SJSA1 (cell line): ENCODE data around the gene OR8B2. TPM values are rescaled to one million over a fixed set of nuclear protein-coding genes. Genes with fewer than 3 reads are reported as not detected.
"Not testable (repeated sequence)": the region's sequence is repeated elsewhere in the genome, so short reads cannot be mapped to it uniquely, and the experiment has no call there.

ENCODE experiments used
- DNase-seq, 2 experiments: peaks; one replicate each; pipeline ENCODE4 v3.0.0-alpha.2; 2015 to 2020; ENCODE audit warnings: low spot score in 2 of 2, low read depth in 1 of 2
- H3K27ac ChIP-seq: fragments of 250-450 bp; sonication (Bioruptor Pico); 2 replicates; pipeline ENCODE4 v1.5.1; 2020; ENCODE audit warnings: mild to moderate bottlenecking, moderate library complexity
- H3K27me3 ChIP-seq: fragments of 250-450 bp; sonication (Bioruptor Pico); replicated peaks from 2 replicates; pipeline ENCODE4 v1.5.1; 2020; ENCODE audit warnings: mild to moderate bottlenecking, moderate library complexity
- H3K36me3 ChIP-seq: fragments of 250-450 bp; sonication (Bioruptor Pico); 2 replicates; pipeline ENCODE4 v1.5.1; 2020; ENCODE audit warnings: mild to moderate bottlenecking
- H3K4me1 ChIP-seq: fragments of 250-450 bp; sonication (Bioruptor Pico); replicated peaks from 2 replicates; pipeline ENCODE4 v1.6.1; 2021; ENCODE audit warnings: mild to moderate bottlenecking
- H3K4me3 ChIP-seq: fragments of 250-450 bp; sonication (Bioruptor Pico); 2 replicates; pipeline ENCODE4 v1.5.1; 2020; ENCODE audit warnings: mild to moderate bottlenecking
- H3K9me3 ChIP-seq: fragments of 250-450 bp; sonication (Bioruptor Pico); replicated peaks from 2 replicates; pipeline ENCODE4 v1.5.1; 2020; ENCODE audit warnings: mild to moderate bottlenecking
- total RNA-seq: library from RNA; depleted of rRNA; stranded (reverse); fragments of >200 nt; shearing (Covaris generic); gene quantifications from 2 replicates; pipeline ENCODE4 v1.2.3, GENCODE V29; 2014; rRNA removed

The OR8B2 gene
- total RNA-seq, result not detected in 2 replicates

DNA sequence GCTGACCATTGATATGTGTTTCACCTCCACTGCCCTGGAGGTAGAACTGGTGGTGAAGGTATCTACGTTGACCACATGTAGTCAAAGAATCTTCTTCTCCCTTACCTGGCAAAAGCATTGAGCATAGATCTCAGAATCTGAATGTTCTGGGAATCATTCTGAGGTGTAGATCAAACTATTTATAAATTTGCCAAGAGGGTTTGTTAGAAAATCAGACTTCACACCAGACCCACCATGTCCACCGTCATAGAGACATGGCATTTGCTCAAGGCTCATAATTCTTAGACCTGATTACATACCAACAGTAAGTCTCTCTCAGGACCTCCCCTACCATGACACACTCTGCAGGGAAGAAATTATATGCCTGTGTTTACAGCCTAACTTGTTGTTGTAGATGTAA, at the start of gene OR8B2:
TSS of gene OR8B2 (minus strand) at position 101 of the 400 bp plus-strand sequence. CDS start 1,156 bp downstream, outside the sequence.
- no peak within 1 kb of the TSS for H3K27ac ChIP-seq
- no peak within 1 kb of the TSS for H3K4me3 ChIP-seq
- H3K36me3 ChIP-seq, result no peaks in the 10 kb centered on the region
- H3K27me3 ChIP-seq, result no peaks in the 10 kb centered on the region
- H3K9me3 ChIP-seq, result no peaks in the 10 kb centered on the region
- no peaks in the 10 kb centered on the region for H3K4me1 ChIP-seq
- DNase-seq, result no peak

GRCh38 chr11:124429599-124429998, 45.3 kb upstream of the OR8B2 start:
- H3K27ac ChIP-seq, result no peak overlapping the region
- no peaks in the 10 kb centered on the region for H3K4me1 ChIP-seq
- H3K4me3 ChIP-seq, result no peak overlapping the region
- H3K9me3 ChIP-seq, result no peaks in the 10 kb centered on the region
- no peaks in the 10 kb centered on the region for H3K36me3 ChIP-seq
- H3K27me3 ChIP-seq, result no peaks in the 10 kb centered on the region
- no peak for DNase-seq

GRCh38 chr11:124424384-124424921, 40.2 kb upstream of the OR8B2 start, which contains the start of gene OR8B4:
TSS of gene OR8B4 (minus strand) at chr11:124424871. CDS start at chr11:124424871, 0 bp downstream.
- Histone ChIP-seq H3K9me3 (no peaks in the 10 kb centered on the region), H3K27me3 (no peaks in the 10 kb centered on the region), H3K4me3 (no peak within 1 kb of the TSS), H3K36me3 (no peaks in the 10 kb centered on the region), H3K27ac (no peak within 1 kb of the TSS), H3K4me1 (no peaks in the 10 kb centered on the region)
- no peak for DNase-seq

DNA sequence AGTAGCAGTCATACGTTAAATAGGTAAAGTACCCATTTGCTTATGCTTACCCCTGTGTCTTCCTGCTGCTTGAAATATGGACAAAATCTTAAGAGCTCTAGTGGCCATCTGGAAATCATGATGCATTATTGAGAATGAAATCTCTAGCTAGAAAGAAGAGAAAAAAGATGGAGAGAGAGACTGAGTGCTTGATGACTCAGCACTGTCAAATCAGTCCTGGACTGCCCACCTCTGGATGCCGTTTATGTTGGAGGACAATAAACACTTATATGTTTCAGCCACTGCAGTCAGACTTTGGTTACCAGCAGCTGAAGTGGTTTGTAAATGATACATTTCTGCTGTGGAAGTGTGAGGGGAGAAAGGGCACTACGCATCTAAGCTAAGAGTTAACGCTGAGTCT, 36.7 kb upstream of the OR8B2 start:
- Histone ChIP-seq H3K9me3 (no peaks in the 10 kb centered on the region), H3K4me1 (no peaks in the 10 kb centered on the region), H3K27ac (no peak overlapping the region), H3K4me3 (no peak overlapping the region), H3K27me3 (no peaks in the 10 kb centered on the region), H3K36me3 (no peaks in the 10 kb centered on the region)
- DNase-seq, result no peak

GRCh38 chr11:124415356-124415923, 31.1 kb upstream of the OR8B2 start:
- no peak overlapping the region for H3K4me3 ChIP-seq
- no peaks in the 10 kb centered on the region for H3K4me1 ChIP-seq
- H3K27ac ChIP-seq, result no peak overlapping the region
- H3K36me3 ChIP-seq, result no peaks in the 10 kb centered on the region
- no peak for DNase-seq
- no peaks in the 10 kb centered on the region for H3K27me3 ChIP-seq
- no peaks in the 10 kb centered on the region for H3K9me3 ChIP-seq

DNA sequence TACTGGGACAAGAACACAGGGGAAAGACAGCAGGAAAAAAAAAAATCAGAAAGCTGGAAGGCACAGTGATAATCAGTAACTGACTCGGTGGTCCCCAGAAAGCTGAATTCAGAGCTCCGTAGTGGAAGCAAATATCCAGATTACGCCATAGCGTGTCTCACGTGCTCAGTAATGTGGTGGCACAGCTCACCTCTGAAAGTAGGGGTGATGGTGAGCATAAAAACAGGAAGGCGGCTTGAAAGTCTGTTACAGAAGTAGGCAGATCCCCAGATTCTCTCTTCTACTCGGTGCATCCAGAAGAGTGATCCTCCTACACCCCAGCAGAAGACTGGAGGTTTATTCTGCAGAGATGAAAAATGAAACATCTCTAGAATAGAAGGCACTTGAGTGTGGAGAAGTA, 25.6 kb upstream of the OR8B2 start:
- no peaks in the 10 kb centered on the region for H3K36me3 ChIP-seq
- H3K27me3 ChIP-seq, result no peaks in the 10 kb centered on the region
- H3K4me1 ChIP-seq, result 0 out of 2 replicates have a peak, but pooled peaks cover 3% of the 10 kb centered on the region
- no peak overlapping the region for H3K27ac ChIP-seq
- no peaks in the 10 kb centered on the region for H3K9me3 ChIP-seq
- no peak for DNase-seq
- no peak overlapping the region for H3K4me3 ChIP-seq

DNA sequence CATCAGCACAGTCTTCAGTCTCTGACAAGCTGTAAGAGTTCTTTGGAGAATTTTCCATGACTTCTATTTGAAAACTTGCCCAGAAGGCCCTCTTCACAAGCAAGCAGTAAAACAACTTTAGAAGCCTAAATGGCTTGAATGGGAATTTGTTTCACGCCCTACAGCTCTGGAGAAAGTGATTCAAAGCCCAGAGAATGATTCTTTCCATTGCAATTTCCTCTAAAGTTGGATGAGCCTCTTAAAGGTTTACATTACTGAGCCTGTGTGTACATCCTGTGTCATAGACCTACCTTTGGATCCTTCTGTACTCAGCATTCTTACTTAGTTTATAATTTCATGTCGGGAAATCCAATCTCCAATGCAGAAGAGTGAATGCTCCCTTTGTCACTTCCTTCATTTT, 21.3 kb upstream of the OR8B2 start:
- no peak for DNase-seq
- Histone ChIP-seq H3K27me3 (no peaks in the 10 kb centered on the region), H3K36me3 (no peaks in the 10 kb centered on the region), H3K4me1 (0 out of 2 replicates have a peak, but pooled peaks cover 3% of the 10 kb centered on the region), H3K9me3 (no peaks in the 10 kb centered on the region), H3K4me3 (no peak overlapping the region), H3K27ac (no peak overlapping the region)

- not testable (repeated sequence) for H3K4me3 ChIP-seq, H3K27me3 ChIP-seq, H3K27ac ChIP-seq, DNase-seq, H3K36me3 ChIP-seq, H3K9me3 ChIP-seq, H3K4me1 ChIP-seq
Observed at GRCh38 chr11:124403186-124403585, 18.9 kb upstream of the OR8B2 start.

GRCh38 chr11:124402326-124402922, 18.1 kb upstream of the OR8B2 start:
- H3K9me3 ChIP-seq, result no peaks in the 10 kb centered on the region
- DNase-seq, result peak; percentile 34 to 71
- H3K27me3 ChIP-seq, result no peaks in the 10 kb centered on the region
- H3K27ac ChIP-seq, result no peak overlapping the region
- H3K4me1 ChIP-seq, result 0 out of 2 replicates have a peak, but pooled peaks cover 3% of the 10 kb centered on the region
- H3K4me3 ChIP-seq, result no peak overlapping the region
- no peaks in the 10 kb centered on the region for H3K36me3 ChIP-seq

GRCh38 chr11:124398924-124399323, 14.6 kb upstream of the OR8B2 start, which contains the start of gene OR8B3:
TSS of gene OR8B3 (minus strand) at chr11:124399024. CDS start at chr11:124397351, 1,673 bp downstream.
- Histone ChIP-seq H3K36me3 (no peaks in the 10 kb centered on the region), H3K4me3 (no peak within 1 kb of the TSS), H3K9me3 (no peaks in the 10 kb centered on the region), H3K4me1 (no peaks in the 10 kb centered on the region), H3K27ac (no peak within 1 kb of the TSS), H3K27me3 (no peaks in the 10 kb centered on the region)
- DNase-seq, result no peak

DNA sequence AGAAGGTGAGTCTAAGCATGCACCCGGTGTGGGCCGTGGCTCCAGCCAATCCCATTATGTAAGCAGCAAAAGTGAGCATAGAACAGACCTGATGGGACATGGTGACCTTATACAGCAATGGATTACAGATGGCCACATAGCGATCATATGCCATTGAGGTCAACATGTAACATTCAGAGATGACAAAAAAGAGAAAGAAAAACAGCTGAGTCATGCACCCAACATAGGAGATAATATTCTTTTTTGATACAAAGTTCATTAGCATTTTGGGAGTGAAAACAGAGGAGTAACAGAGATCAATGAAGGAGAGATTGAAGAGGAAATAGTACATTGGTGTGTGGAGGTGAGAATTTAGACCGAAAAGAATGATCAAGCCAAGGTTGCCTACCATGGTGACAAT, 12.5 kb upstream of the OR8B2 start:
- not testable (repeated sequence) for DNase-seq, H3K4me1 ChIP-seq, H3K36me3 ChIP-seq, H3K27me3 ChIP-seq, H3K4me3 ChIP-seq, H3K27ac ChIP-seq, H3K9me3 ChIP-seq

GRCh38 chr11:124394408-124394807, 10.1 kb upstream of the OR8B2 start:
- H3K36me3 ChIP-seq, result no peaks in the 10 kb centered on the region
- no peaks in the 10 kb centered on the region for H3K27me3 ChIP-seq
- H3K4me1 ChIP-seq, result no peaks in the 10 kb centered on the region
- H3K9me3 ChIP-seq, result no peaks in the 10 kb centered on the region
- DNase-seq, result no peak
- no peak overlapping the region for H3K4me3 ChIP-seq
- H3K27ac ChIP-seq, result no peak overlapping the region

DNA sequence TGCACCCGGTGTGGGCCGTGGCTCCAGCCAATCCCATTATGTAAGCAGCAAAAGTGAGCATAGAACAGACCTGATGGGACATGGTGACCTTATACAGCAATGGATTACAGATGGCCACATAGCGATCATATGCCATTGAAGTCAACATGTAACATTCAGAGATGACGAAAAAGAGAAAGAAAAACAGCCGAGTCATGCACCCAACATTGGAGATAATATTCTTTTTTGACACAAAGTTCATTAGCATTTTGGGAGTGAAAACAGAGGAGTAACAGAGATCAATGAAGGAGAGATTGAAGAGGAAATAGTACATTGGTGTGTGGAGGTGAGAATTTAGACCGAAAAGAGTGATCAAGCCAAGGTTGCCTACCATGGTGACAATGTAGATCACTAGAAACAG, 1.4 kb downstream of the OR8B2 start:
- not testable (repeated sequence) for H3K36me3 ChIP-seq, H3K27ac ChIP-seq, H3K9me3 ChIP-seq, DNase-seq, H3K4me3 ChIP-seq, H3K4me1 ChIP-seq, H3K27me3 ChIP-seq

DNA sequence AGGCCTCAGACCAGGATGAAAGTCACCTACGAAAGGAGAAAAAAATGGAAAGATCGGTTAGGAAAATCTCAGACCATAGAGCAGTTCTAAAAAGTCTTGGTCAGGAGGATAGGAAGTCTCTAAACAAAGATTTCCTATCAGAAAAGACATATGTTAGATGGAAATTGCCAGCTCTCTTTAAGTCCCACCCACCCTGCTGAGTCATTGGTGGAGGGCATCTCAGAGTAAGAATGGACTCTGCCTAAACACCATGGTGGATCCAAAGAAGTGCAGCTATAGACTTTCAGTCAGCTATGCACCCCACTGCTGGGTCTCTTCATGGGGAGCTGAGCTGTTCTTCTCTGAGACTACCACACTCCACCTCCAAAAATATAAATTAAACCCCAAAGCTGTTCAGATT, 3.7 kb downstream of the OR8B2 start:
- H3K9me3 ChIP-seq, result no peaks in the 10 kb centered on the region
- no peak overlapping the region for H3K4me3 ChIP-seq
- H3K27ac ChIP-seq, result no peak overlapping the region
- H3K36me3 ChIP-seq, result no peaks in the 10 kb centered on the region
- H3K4me1 ChIP-seq, result no peaks in the 10 kb centered on the region
- H3K27me3 ChIP-seq, result no peaks in the 10 kb centered on the region
- DNase-seq, result no peak
